ENCODE data around the gene HIVEP3.

Gene HIVEP3

DNA sequence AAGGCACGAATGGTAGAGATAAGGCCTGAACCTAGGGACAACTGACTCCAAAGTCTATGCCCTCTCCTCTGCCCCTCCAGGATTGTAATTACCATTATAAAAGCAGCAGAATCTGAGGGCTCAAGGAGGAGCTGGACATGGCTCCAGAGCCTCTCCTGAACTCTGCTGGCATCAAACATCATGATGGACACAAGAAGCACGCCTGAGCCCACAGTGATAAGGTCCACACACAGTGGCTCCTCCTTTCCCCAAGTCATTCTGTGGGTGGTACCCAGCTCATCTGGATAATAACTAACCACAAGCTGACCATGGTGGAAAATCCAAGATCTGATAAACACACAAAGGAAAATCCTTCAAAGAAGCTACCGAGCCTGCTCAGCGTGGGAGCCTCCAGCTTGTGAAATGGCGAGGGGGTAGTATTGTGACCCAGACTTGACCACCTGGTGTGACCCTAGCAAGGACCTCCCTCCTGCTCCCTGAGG is 85.2 kb downstream of the HIVEP3 start:
- Mint-ChIP-seq H3K36me3 (ENCODE audit: low read depth) (no peaks in the 10 kb centered on the region), H3K27ac (no peak overlapping the region), H3K4me1 (ENCODE audit: low read depth) (no peaks in the 10 kb centered on the region), H3K9me3 (no peaks in the 10 kb centered on the region), H3K27me3 (no peaks in the 10 kb centered on the region), H3K4me3 (no peak overlapping the region)
- intact Hi-C loops (cut with micrococcal nuclease), result no loop called here

DNA sequence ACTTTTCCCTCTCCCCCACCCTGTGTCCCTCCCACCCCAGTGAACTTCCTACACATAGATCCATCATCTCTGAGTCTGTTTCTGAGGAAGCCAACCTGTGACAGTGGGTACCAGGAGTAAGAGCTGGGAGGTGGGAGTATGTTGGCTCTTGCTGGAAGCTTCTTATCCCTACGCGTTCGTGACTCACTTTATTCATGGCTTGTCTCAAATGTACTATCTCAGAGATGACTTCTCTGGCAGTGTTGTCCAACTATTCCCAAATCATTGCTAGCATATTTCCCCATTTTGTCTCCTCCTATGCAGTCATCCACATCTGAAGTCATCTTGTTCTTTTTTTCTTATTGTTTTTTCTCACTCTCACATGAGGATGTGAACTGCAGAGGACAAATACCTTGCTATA is 88.0 kb downstream of the HIVEP3 start:
- Mint-ChIP-seq H3K4me1 (ENCODE audit: low read depth) (no peaks in the 10 kb centered on the region), H3K9me3 (no peaks in the 10 kb centered on the region), H3K4me3 (no peak overlapping the region), H3K36me3 (ENCODE audit: low read depth) (no peaks in the 10 kb centered on the region), H3K27ac (no peak overlapping the region), H3K27me3 (peaks cover 2% of the 10 kb centered on the region)
- intact Hi-C loops (cut with micrococcal nuclease), result no loop called here

DNA sequence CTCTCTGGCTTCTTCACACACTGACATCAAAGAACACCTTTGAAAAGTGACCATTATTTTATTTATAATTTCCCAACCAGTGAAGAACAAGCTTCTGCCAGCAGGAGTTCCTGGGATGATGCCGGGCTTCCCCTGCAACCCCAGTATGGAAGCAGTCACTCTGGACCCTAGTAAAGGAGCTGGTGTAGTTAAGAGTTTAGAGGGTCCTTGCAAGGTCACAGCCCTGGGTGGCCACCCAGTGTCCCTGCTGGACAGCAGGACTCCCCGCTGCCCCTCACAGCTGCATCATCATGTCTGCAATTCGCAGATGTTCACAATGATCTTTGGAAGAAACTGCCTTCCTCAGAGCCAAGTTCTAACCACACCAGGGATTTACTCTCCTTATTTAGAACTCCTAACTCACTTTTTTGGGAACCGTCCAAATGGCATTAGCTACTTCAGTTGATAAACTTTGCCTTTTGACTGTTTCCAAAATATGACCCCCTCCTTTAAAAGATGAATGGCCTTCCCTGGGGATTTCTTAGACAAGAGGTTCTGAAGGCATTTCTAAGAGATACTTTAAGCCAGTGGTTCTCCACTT is 90.6 kb downstream of the HIVEP3 start:
- H3K36me3 Mint-ChIP-seq (ENCODE audit: low read depth), result no peaks in the 10 kb centered on the region
- H3K4me3 Mint-ChIP-seq, result no peak overlapping the region
- no peak overlapping the region for H3K27ac Mint-ChIP-seq
- peaks cover 4% of the 10 kb centered on the region for H3K4me1 Mint-ChIP-seq (ENCODE audit: low read depth)
- H3K9me3 Mint-ChIP-seq, result no peaks in the 10 kb centered on the region
- peaks cover 2% of the 10 kb centered on the region for H3K27me3 Mint-ChIP-seq
- intact Hi-C loops (cut with micrococcal nuclease), result no loop called here

DNA sequence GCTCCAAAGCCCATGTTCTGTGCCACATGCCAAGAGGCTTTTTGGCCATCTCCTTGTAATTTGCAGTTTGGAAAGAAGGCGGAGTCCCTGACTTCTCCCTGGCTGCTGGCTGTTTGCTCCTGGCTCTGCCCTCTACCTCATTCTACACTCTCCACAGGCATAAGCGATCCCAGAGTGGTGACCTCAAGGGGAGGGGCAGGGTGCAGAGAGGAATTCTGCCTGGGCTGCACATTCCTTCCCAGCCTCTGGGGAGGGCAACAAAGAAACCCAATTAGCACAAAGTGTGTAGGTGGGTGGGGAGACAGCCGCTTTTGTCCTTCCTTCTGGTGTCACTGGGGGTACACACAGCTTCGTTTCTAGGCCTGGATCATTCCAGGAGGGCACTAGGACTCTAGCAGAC is 95.3 kb downstream of the HIVEP3 start:
- Mint-ChIP-seq H3K27me3 (peaks cover 2% of the 10 kb centered on the region), H3K4me1 (ENCODE audit: low read depth) (peaks cover 16% of the 10 kb centered on the region), H3K27ac (no peak overlapping the region), H3K9me3 (no peaks in the 10 kb centered on the region), H3K36me3 (ENCODE audit: low read depth) (no peaks in the 10 kb centered on the region), H3K4me3 (no peak overlapping the region)
- intact Hi-C loops (cut with micrococcal nuclease), result no loop called here

DNA sequence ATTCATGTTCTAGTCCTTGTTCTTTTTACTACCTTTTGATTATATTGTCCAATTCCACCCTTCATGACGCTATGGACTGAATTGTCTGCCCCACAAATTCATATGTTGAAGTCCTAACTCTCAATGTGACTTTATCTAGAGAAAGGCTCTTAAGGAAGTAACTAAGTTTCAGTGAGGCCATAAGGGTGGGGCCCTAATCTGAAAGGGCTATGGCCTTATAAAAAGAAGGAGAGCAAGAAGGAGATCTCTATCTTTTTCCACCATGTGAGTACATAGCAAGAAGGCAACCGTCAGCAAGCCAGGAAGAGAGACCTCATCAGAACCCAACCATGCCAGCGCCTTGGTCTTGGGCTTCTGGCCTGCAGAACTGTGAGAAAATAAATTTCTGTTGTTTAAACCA is 95.9 kb downstream of the HIVEP3 start:
- peaks cover 16% of the 10 kb centered on the region for H3K4me1 Mint-ChIP-seq (ENCODE audit: low read depth)
- H3K27ac Mint-ChIP-seq, result no peak overlapping the region
- H3K9me3 Mint-ChIP-seq, result no peaks in the 10 kb centered on the region
- H3K27me3 Mint-ChIP-seq, result peaks cover 2% of the 10 kb centered on the region
- no peak overlapping the region for H3K4me3 Mint-ChIP-seq
- H3K36me3 Mint-ChIP-seq (ENCODE audit: low read depth), result no peaks in the 10 kb centered on the region
- intact Hi-C loops (cut with micrococcal nuclease), result no loop called here

DNA sequence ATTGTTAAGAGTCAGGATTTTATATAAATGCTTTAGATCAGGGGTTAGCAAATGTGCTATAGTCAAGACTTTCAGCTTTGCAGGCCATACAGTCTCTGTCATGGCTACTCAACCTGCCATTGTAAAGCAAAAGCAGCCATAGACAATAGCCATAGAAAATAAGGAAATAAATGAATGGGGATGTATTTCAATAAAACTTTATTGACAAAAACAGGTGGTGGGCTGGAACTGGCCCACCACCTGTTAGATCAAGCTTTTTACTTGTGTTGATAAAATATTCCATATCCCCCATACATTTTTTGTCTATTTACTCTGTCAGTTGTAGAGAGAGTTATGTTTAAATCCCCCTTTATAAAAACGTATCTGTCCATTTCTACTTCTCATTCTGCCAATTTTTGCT is 98.9 kb downstream of the HIVEP3 start:
- H3K9me3 Mint-ChIP-seq, result no peaks in the 10 kb centered on the region
- intact Hi-C loops (cut with micrococcal nuclease), result loop anchor here (10.0 kb wide), 1 partner anchor 215 kb away; no protein-coding TSS in a partner anchor
- H3K4me1 Mint-ChIP-seq (ENCODE audit: low read depth), result peaks cover 16% of the 10 kb centered on the region
- no peak overlapping the region for H3K27ac Mint-ChIP-seq
- H3K27me3 Mint-ChIP-seq, result peaks cover 2% of the 10 kb centered on the region
- no peaks in the 10 kb centered on the region for H3K36me3 Mint-ChIP-seq (ENCODE audit: low read depth)
- H3K4me3 Mint-ChIP-seq, result no peak overlapping the region

DNA sequence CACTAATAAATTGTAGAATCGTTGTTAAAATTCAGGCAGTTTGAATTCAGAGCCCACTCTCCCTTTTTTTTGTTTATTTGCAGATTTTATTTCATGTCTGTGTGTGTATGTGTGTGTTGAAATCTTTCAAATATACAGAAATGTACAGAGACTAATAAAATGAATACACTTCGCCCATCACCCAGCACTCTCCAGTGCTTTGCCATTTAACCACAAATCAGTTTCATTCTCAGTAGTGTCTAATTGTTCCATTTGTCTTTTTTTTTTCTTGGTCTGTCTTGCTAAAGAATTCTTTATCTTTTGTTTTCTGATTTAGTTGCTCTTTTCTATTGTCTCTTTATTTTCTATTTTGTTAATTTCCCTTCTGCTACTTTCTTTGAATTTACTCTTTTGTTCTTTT is 99.7 kb downstream of the HIVEP3 start:
- Mint-ChIP-seq H3K27ac (no peak overlapping the region), H3K4me1 (ENCODE audit: low read depth) (peaks cover 16% of the 10 kb centered on the region), H3K27me3 (peaks cover 2% of the 10 kb centered on the region), H3K9me3 (no peaks in the 10 kb centered on the region), H3K36me3 (ENCODE audit: low read depth) (no peaks in the 10 kb centered on the region), H3K4me3 (no peak overlapping the region)
- intact Hi-C loops (cut with micrococcal nuclease), result loop anchor here (10.0 kb wide), 1 partner anchor 216 kb away; no protein-coding TSS in a partner anchor

DNA sequence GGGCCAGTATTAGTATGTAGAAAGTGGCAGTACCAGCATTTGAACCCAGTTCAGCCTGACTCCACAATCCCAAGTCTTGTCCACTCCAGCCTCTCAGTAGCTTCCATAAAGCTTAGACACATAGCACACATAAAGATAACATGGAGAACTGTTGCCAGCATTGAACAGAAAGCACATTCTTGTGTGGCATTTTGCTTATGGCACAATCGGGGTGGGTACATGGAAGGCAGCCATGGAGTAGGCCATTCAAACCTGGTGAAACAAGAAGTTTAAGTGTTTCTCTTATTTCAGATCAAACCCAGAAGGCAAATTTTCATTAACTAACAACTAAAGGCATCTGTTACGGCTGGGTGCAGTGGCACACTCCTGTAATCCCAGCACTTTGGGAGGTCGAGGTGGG is 102.7 kb downstream of the HIVEP3 start:
- peaks cover 2% of the 10 kb centered on the region for H3K27me3 Mint-ChIP-seq
- H3K36me3 Mint-ChIP-seq (ENCODE audit: low read depth), result no peaks in the 10 kb centered on the region
- no peak overlapping the region for H3K4me3 Mint-ChIP-seq
- no peak overlapping the region for H3K27ac Mint-ChIP-seq
- intact Hi-C loops (cut with micrococcal nuclease), result loop anchor here (10.0 kb wide), 1 partner anchor 219 kb away; no protein-coding TSS in a partner anchor
- H3K9me3 Mint-ChIP-seq, result no peaks in the 10 kb centered on the region
- peaks cover 12% of the 10 kb centered on the region for H3K4me1 Mint-ChIP-seq (ENCODE audit: low read depth)

DNA sequence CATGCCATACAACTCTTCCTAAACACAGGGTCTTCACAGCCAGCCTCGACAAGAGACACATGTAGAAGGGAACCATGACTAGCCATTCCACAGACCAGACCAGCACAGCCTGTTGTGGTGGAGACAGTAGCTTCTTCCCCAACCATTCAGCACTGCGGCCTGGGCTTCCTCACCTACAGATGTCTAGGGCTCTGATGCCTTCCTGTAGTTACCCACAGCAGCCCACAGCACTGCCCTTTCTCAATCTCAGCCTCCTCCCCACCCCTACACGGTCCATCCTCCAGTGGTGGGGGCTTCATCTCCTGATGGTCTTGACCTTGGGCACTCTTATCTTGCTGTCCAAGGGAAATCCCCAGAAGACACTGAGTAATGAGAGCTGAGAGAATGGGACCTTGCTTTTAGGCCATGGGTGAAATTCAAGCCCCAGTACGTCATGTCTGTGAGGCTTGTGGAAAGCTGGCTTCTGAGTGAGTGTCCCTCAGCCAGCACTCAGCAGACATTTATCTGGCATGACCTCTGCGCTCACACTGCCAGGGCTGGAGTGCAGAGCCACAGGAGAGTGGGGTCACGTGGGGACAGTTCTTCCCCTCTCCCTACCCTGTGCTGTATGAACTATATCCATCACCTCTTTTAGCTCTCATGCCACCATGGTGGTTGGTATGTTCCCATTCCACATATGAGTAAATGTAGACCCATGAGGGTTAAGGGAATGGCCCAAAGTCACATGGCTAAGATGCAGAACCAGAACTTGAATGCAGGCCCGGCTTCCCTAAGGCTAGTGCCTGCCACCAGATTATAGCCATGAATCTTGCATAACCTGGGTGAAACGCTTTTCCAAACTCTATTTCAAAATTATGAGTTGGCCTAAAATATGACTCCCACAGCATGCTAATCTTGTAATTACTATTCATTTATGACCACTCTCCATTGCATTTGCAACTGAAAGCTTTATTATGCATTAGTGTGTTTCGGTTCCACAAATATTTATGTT is 104.7 kb downstream of the HIVEP3 start:
- Mint-ChIP-seq H3K27me3 (peaks cover 2% of the 10 kb centered on the region), H3K4me3 (no peak overlapping the region), H3K36me3 (ENCODE audit: low read depth) (no peaks in the 10 kb centered on the region), H3K9me3 (no peaks in the 10 kb centered on the region), H3K4me1 (ENCODE audit: low read depth) (peaks cover 31% of the 10 kb centered on the region), H3K27ac (no peak overlapping the region)
- intact Hi-C loops (cut with micrococcal nuclease), result loop anchor here (10.0 kb wide), 1 partner anchor 221 kb away; no protein-coding TSS in a partner anchor

DNA sequence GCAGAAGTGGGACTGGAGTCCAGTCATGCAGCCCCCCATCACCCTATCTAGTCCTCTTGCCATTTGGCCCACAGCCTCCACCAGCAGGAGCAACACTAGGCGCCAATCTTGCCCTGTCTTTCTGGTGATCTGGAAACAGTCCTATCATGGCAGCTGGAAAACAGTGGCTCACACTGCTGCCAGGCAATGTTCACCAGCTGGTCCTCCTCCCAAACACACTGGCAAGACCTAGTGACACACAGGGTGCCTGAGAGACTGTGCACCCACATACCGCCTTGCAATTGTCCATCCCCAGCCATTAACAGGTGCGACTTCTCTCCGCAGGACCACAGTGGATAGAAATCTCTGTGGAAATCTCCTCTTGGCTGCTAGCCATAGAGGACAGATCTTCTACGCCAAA is 105.5 kb downstream of the HIVEP3 start:
- Mint-ChIP-seq H3K4me1 (ENCODE audit: low read depth) (peaks cover 33% of the 10 kb centered on the region), H3K27ac (no peak overlapping the region), H3K36me3 (ENCODE audit: low read depth) (no peaks in the 10 kb centered on the region), H3K4me3 (no peak overlapping the region), H3K9me3 (no peaks in the 10 kb centered on the region), H3K27me3 (peaks cover 2% of the 10 kb centered on the region)
- intact Hi-C loops (cut with micrococcal nuclease), result loop anchor here (10.0 kb wide), 1 partner anchor 222 kb away; no protein-coding TSS in a partner anchor

DNA sequence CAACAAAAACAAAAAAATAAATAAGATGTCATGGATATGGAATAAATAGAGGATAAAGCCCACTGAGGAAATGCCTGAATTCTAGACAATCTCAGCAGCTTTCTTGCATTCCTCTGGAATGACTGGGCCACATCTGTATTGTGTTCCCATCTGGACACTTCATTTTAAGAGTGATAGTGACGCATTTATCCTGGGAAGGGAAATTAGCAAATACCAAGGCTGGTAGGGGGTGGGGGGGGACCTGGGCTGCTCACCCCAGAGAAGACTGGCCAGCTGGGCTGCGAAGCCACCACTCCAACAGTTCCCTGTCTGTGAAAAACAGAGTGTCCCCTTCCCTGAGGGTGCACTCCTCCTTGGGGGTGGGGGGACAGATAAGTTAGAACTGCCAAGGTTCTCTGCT is 106.3 kb downstream of the HIVEP3 start:
- H3K27me3 Mint-ChIP-seq, result peaks cover 2% of the 10 kb centered on the region
- H3K9me3 Mint-ChIP-seq, result no peaks in the 10 kb centered on the region
- H3K4me1 Mint-ChIP-seq (ENCODE audit: low read depth), result peaks cover 37% of the 10 kb centered on the region
- H3K27ac Mint-ChIP-seq, result no peak overlapping the region
- intact Hi-C loops (cut with micrococcal nuclease), result loop anchor here (10.0 kb wide), 1 partner anchor 222 kb away; no protein-coding TSS in a partner anchor
- H3K4me3 Mint-ChIP-seq, result no peak overlapping the region
- H3K36me3 Mint-ChIP-seq (ENCODE audit: low read depth), result no peaks in the 10 kb centered on the region

DNA sequence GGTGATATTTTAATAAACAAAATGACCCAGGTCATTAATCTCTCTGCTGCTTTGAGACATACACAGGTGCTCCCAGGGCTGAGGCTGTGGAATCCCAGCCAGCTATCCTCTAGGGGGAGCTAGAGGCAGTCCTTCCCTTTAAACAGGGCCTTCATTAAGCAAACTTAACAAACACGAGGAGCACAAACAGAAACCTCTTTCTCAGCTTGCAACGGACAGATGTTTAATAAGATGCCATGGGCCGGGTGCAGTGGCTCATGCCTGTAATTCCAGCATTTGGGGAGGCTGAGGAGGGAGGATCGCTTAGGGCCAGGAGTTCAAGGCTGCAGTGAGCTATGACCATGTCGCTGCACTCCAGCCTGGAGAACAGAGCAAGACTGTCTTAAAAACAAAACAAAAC is 106.7 kb downstream of the HIVEP3 start:
- H3K4me1 Mint-ChIP-seq (ENCODE audit: low read depth), result peaks cover 39% of the 10 kb centered on the region

DNA sequence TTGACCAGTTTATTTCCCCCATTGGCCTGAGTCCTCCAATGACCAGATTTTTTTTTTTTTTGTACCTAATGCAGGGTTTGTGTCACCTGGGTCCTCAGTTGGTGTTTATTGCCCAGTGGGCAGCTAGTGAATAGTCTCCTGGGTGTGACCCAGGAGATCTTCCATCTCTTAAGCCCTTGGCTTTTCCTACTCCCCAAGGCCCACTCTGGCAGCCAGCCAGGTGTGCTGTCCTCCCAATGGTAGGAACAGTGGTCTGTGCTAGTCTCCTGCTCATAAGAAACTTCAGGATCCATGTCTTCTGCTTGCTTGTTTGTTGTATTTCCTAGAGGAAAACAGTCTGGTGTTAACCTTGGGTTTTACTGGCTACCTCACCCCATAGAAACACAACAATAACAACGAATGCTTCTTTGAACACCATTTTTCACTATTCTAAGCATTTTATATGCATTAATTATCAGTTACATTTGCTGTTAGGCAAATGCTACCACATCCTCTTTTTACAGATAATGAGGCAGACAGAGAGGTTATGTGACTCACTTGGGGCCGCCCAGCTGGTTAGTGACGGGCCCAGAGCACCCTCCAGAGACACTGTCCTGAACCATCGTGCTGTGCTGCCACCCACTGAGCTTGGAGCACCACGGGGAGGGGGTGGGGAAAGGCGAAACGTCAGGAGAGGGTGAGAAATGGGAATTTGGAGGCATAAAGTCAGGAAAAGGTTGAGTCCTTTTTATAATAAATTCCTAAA is 107.5 kb downstream of the HIVEP3 start:
- intact Hi-C loops (cut with micrococcal nuclease), result loop anchor here (10.0 kb wide), 1 partner anchor 224 kb away; no protein-coding TSS in a partner anchor
- H3K9me3 Mint-ChIP-seq, result no peaks in the 10 kb centered on the region

More for the DNA sequence above, 106.7 kb downstream of the HIVEP3 start:
- H3K4me3 Mint-ChIP-seq, result no peak overlapping the region
- intact Hi-C loops (cut with micrococcal nuclease), result loop anchor here (10.0 kb wide), 1 partner anchor 223 kb away; no protein-coding TSS in a partner anchor
- no peaks in the 10 kb centered on the region for H3K36me3 Mint-ChIP-seq (ENCODE audit: low read depth)
- H3K27me3 Mint-ChIP-seq, result no peaks in the 10 kb centered on the region
- no peaks in the 10 kb centered on the region for H3K9me3 Mint-ChIP-seq
- H3K27ac Mint-ChIP-seq, result no peak overlapping the region

More for the DNA sequence above, 107.5 kb downstream of the HIVEP3 start:
- H3K36me3 Mint-ChIP-seq (ENCODE audit: low read depth), result no peaks in the 10 kb centered on the region
- no peaks in the 10 kb centered on the region for H3K27me3 Mint-ChIP-seq
- peaks cover 47% of the 10 kb centered on the region for H3K4me1 Mint-ChIP-seq (ENCODE audit: low read depth)
- H3K4me3 Mint-ChIP-seq, result no peak overlapping the region
- H3K27ac Mint-ChIP-seq, result peak overlapping the region; percentile 12
